Central memory CD8-positive, alpha-beta T cell (primary cell): ENCODE measurements around the gene GABRR2.

Experiments
- ATAC-seq: fragments of 150-1000 bp; cut with Tn5 transposase; replicated peaks from 2 replicates; pipeline ENCODE4 v1.10.0; 2022; ENCODE audit warnings: mild to moderate bottlenecking, moderate FRiP score, moderate number of reproducible peaks; ENCODE audit not compliant: poor library complexity, severe bottlenecking; ENCODE audit errors: extremely low read depth
- DNase-seq, 2 donors: peaks; one replicate each; pipeline ENCODE4 v3.0.0; 2021; ENCODE audit warnings: low spot score in 2 of 2
- H3K27ac Mint-ChIP-seq: one replicate; pipeline ENCODE4 v1.8.0; 2022; ENCODE audit warnings: low read depth, mild to moderate bottlenecking, moderate library complexity, mixed read lengths
- H3K27me3 Mint-ChIP-seq: one replicate; pipeline ENCODE4 v1.8.0; 2022; ENCODE audit warnings: mixed read lengths
- H3K36me3 Mint-ChIP-seq: one replicate; pipeline ENCODE4 v1.8.0; 2022; ENCODE audit warnings: mild to moderate bottlenecking, moderate library complexity, mixed read lengths; ENCODE audit not compliant: insufficient read depth
- H3K4me1 Mint-ChIP-seq: one replicate; pipeline ENCODE4 v1.8.0; 2022; ENCODE audit warnings: mixed read lengths
- H3K4me3 Mint-ChIP-seq: one replicate; pipeline ENCODE4 v1.8.0; 2022; ENCODE audit warnings: mild to moderate bottlenecking, moderate library complexity, mixed read lengths
- H3K9me3 Mint-ChIP-seq: one replicate; pipeline ENCODE4 v1.8.0; 2022; ENCODE audit warnings: mixed read lengths

Gene GABRR2

GRCh38 chr6:89260832-89261231 is 54.3 kb downstream of the GABRR2 start:
- no peaks in the 10 kb centered on the region for H3K9me3 Mint-ChIP-seq
- no peak overlapping the region for H3K27ac Mint-ChIP-seq
- DNase-seq (no peak), ATAC-seq (no peak)
- no peaks in the 10 kb centered on the region for H3K36me3 Mint-ChIP-seq
- peaks cover 18% of the 10 kb centered on the region for H3K27me3 Mint-ChIP-seq
- no peak overlapping the region for H3K4me3 Mint-ChIP-seq
- H3K4me1 Mint-ChIP-seq: no peaks in the 10 kb centered on the region

GRCh38 chr6:89260310-89260709 is 54.8 kb downstream of the GABRR2 start:
- H3K4me1 Mint-ChIP-seq: no peaks in the 10 kb centered on the region
- no peak overlapping the region for H3K27ac Mint-ChIP-seq
- no peak overlapping the region for H3K4me3 Mint-ChIP-seq
- ATAC-seq (no peak), DNase-seq (no peak)
- peaks cover 13% of the 10 kb centered on the region for H3K27me3 Mint-ChIP-seq
- H3K36me3 Mint-ChIP-seq: no peaks in the 10 kb centered on the region
- no peaks in the 10 kb centered on the region for H3K9me3 Mint-ChIP-seq

- DNase-seq: no peak
- no peaks in the 10 kb centered on the region for H3K9me3 Mint-ChIP-seq
Observed at GRCh38 chr6:89258912-89259311, 56.2 kb downstream of the GABRR2 start.

GRCh38 chr6:89257781-89258180 is 57.3 kb downstream of the GABRR2 start:
- ATAC-seq (no peak), DNase-seq (no peak)
- H3K27me3 Mint-ChIP-seq: no peaks in the 10 kb centered on the region
- no peaks in the 10 kb centered on the region for H3K4me1 Mint-ChIP-seq
- peaks cover 1% of the 10 kb centered on the region for H3K36me3 Mint-ChIP-seq
- H3K27ac Mint-ChIP-seq: no peak overlapping the region
- H3K9me3 Mint-ChIP-seq: no peaks in the 10 kb centered on the region
- no peak overlapping the region for H3K4me3 Mint-ChIP-seq

More at GRCh38 chr6:89258912-89259311, 56.2 kb downstream of the GABRR2 start:
- Mint-ChIP-seq H3K27ac (no peak overlapping the region), H3K36me3 (no peaks in the 10 kb centered on the region), H3K4me3 (no peak overlapping the region), H3K27me3 (no peaks in the 10 kb centered on the region), H3K4me1 (no peaks in the 10 kb centered on the region)
- ATAC-seq: no peak

- ATAC-seq: no peak
- Mint-ChIP-seq H3K27me3 (no peaks in the 10 kb centered on the region), H3K27ac (no peak overlapping the region), H3K36me3 (peaks cover 1% of the 10 kb centered on the region), H3K9me3 (no peaks in the 10 kb centered on the region), H3K4me3 (no peak overlapping the region), H3K4me1 (no peaks in the 10 kb centered on the region)
- DNase-seq: no peak
Observed at GRCh38 chr6:89257346-89257745, 57.8 kb downstream of the GABRR2 start.

GRCh38 chr6:89255417-89255816 is 59.7 kb downstream of the GABRR2 start:
- H3K4me3 Mint-ChIP-seq: no peak overlapping the region
- DNase-seq (no peak), ATAC-seq (no peak)
- no peaks in the 10 kb centered on the region for H3K27me3 Mint-ChIP-seq
- no peaks in the 10 kb centered on the region for H3K9me3 Mint-ChIP-seq
- H3K4me1 Mint-ChIP-seq: no peaks in the 10 kb centered on the region
- no peak overlapping the region for H3K27ac Mint-ChIP-seq
- H3K36me3 Mint-ChIP-seq: peaks cover 1% of the 10 kb centered on the region

GRCh38 chr6:89254569-89254968 is 60.5 kb downstream of the GABRR2 start:
- H3K4me3 Mint-ChIP-seq: no peak overlapping the region
- no peak overlapping the region for H3K27ac Mint-ChIP-seq
- no peak for DNase-seq
- ATAC-seq: no peak
- peaks cover 1% of the 10 kb centered on the region for H3K36me3 Mint-ChIP-seq
- no peaks in the 10 kb centered on the region for H3K9me3 Mint-ChIP-seq
- H3K4me1 Mint-ChIP-seq: no peaks in the 10 kb centered on the region
- H3K27me3 Mint-ChIP-seq: peaks cover 5% of the 10 kb centered on the region

- Mint-ChIP-seq H3K4me3 (no peak overlapping the region), H3K27ac (no peak overlapping the region), H3K9me3 (no peaks in the 10 kb centered on the region), H3K36me3 (peaks cover 1% of the 10 kb centered on the region), H3K4me1 (no peaks in the 10 kb centered on the region), H3K27me3 (peaks cover 13% of the 10 kb centered on the region)
- ATAC-seq (no peak), DNase-seq (no peak)
Observed at GRCh38 chr6:89252907-89253306, 62.2 kb downstream of the GABRR2 start.

GRCh38 chr6:89251976-89252375 is 63.1 kb downstream of the GABRR2 start:
- H3K4me3 Mint-ChIP-seq: no peak overlapping the region
- H3K9me3 Mint-ChIP-seq: no peaks in the 10 kb centered on the region
- H3K27me3 Mint-ChIP-seq: peaks cover 18% of the 10 kb centered on the region
- DNase-seq (no peak), ATAC-seq (no peak)
- peaks cover 1% of the 10 kb centered on the region for H3K36me3 Mint-ChIP-seq
- H3K27ac Mint-ChIP-seq: no peak overlapping the region
- H3K4me1 Mint-ChIP-seq: no peaks in the 10 kb centered on the region

- H3K9me3 Mint-ChIP-seq: no peaks in the 10 kb centered on the region
- H3K27me3 Mint-ChIP-seq: peaks cover 26% of the 10 kb centered on the region
- ATAC-seq (no peak), DNase-seq (no peak)
- H3K4me3 Mint-ChIP-seq: no peak overlapping the region
- H3K27ac Mint-ChIP-seq: no peak overlapping the region
- no peaks in the 10 kb centered on the region for H3K4me1 Mint-ChIP-seq
- H3K36me3 Mint-ChIP-seq: peaks cover 1% of the 10 kb centered on the region
Observed at GRCh38 chr6:89251170-89251569, 63.9 kb downstream of the GABRR2 start.

GRCh38 chr6:89250239-89250638 is 64.9 kb downstream of the GABRR2 start:
- Mint-ChIP-seq H3K9me3 (no peaks in the 10 kb centered on the region), H3K4me1 (no peaks in the 10 kb centered on the region), H3K36me3 (peaks cover 1% of the 10 kb centered on the region), H3K4me3 (no peak overlapping the region), H3K27ac (no peak overlapping the region), H3K27me3 (peaks cover 35% of the 10 kb centered on the region)
- ATAC-seq: no peak
- DNase-seq: no peak

GRCh38 chr6:89244241-89244985 is 70.7 kb downstream of the GABRR2 start:
- DNase-seq: no peak
- Mint-ChIP-seq H3K9me3 (no peaks in the 10 kb centered on the region), H3K27me3 (peaks cover 29% of the 10 kb centered on the region), H3K4me1 (peaks cover 15% of the 10 kb centered on the region), H3K36me3 (no peaks in the 10 kb centered on the region), H3K4me3 (no peak overlapping the region), H3K27ac (no peak overlapping the region)
- no peak for ATAC-seq

GRCh38 chr6:89243331-89243629 is 71.8 kb downstream of the GABRR2 start:
- Mint-ChIP-seq H3K9me3 (no peaks in the 10 kb centered on the region), H3K4me1 (peaks cover 20% of the 10 kb centered on the region), H3K27ac (no peak overlapping the region), H3K36me3 (no peaks in the 10 kb centered on the region), H3K27me3 (peaks cover 27% of the 10 kb centered on the region), H3K4me3 (no peak overlapping the region)
- DNase-seq (no peak), ATAC-seq (no peak)
